Activated naive CD8-positive, alpha-beta T cell treated with anti-CD3 and anti-CD28 coated beads, Interleukin-2, amount 50 U/mL, for 24 hours (primary cell): ENCODE data around the gene CD82.

ENCODE experiments used
- ATAC-seq: fragments of 150-1000 bp; cut with Tn5 transposase; one replicate; pipeline ENCODE4 v1.10.0; 2021
- DNase-seq: peaks from one replicate; pipeline ENCODE4 v3.0.0; 2021
- H3K27ac Mint-ChIP-seq: one replicate; pipeline ENCODE4 v1.8.0; 2021; ENCODE audit warnings: mild to moderate bottlenecking, mixed read lengths
- H3K27me3 Mint-ChIP-seq: one replicate; pipeline ENCODE4 v1.8.0; 2021; ENCODE audit warnings: mixed read lengths
- H3K36me3 Mint-ChIP-seq: one replicate; pipeline ENCODE4 v1.8.0; 2021; ENCODE audit warnings: low read depth, mixed read lengths
- H3K4me1 Mint-ChIP-seq: one replicate; pipeline ENCODE4 v1.8.0; 2021; ENCODE audit warnings: mixed read lengths
- H3K4me3 Mint-ChIP-seq: one replicate; pipeline ENCODE4 v1.8.0; 2021; ENCODE audit warnings: mild to moderate bottlenecking, moderate library complexity, mixed read lengths
- H3K9me3 Mint-ChIP-seq: one replicate; pipeline ENCODE4 v1.8.0; 2021; ENCODE audit warnings: mixed read lengths

CD82 gene

GRCh38 chr11:44591557-44591956, 26.1 kb downstream of the CD82 start:
- no peaks in the 10 kb centered on the region for H3K9me3 Mint-ChIP-seq
- H3K4me1 Mint-ChIP-seq = peaks cover 68% of the 10 kb centered on the region
- no peak overlapping the region for H3K4me3 Mint-ChIP-seq
- H3K27ac Mint-ChIP-seq = peak overlapping the region; percentile 59
- ATAC-seq (no peak), DNase-seq (no peak)
- H3K27me3 Mint-ChIP-seq = no peaks in the 10 kb centered on the region
- H3K36me3 Mint-ChIP-seq = peaks cover 70% of the 10 kb centered on the region

DNA sequence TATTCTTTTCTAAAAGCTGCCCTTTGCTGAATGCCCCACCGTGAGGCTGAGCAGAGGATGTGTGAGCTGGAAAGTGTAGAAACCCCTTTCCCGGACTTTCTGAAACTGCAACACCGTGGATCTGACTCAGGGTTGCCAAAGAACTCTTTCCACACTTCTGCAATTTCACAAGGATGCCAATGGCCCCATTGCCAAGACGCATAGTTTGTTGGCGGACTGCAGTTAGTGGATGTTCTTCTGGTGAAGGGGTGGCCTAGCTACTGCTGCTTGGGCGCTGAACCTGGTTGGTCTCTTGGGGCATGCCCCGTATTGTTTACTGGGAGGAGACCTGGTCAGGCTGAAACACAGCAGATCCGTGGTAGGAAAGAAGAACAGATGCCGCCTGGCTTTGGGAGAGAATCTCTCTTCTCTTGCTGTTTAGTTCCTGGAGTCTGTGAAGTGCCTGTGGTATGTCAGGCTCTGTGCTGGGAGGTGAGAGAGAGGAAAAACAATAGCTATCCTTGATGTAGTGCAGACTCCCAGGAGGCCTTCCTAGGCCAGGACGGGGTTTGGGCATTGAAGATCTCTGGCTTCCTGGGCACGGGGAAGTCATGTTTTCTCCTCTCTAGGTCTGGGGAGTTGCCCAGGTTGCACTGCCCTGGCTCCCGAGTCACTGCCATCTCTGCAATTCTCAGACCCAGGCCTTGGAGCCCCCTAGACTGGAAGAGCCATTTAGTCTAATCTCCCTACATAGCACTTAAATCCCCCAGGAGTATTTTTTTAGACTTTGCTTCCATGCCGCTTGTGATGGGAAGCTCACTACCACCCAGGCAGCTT, 26.9 kb downstream of the CD82 start:
- no peak for ATAC-seq
- Mint-ChIP-seq H3K27me3 (no peaks in the 10 kb centered on the region), H3K36me3 (peaks cover 67% of the 10 kb centered on the region), H3K27ac (peak overlapping the region; percentile 74), H3K9me3 (no peaks in the 10 kb centered on the region), H3K4me1 (peaks cover 72% of the 10 kb centered on the region), H3K4me3 (no peak overlapping the region)
- DNase-seq = no peak

DNA sequence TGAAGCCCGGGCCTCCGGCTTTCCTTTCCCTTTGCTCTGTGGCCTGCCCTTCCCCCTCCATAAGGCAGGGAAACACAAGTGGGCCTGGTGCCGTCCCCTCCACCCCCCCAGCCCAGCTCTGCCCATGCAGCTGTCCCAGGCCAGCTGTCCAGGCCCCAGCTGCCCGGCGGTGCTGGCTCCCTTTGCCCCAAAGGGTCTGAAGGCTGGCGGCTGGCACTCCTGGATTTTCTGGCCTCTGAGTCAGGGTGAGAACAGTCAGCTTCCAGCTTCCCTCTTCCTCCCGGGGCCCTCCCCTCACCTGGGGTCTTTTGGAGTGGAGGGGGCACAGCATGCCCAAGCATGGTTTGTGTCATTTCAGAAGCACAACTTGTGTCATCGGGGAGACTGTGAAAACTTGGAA, 27.8 kb downstream of the CD82 start:
- Mint-ChIP-seq H3K4me1 (peaks cover 79% of the 10 kb centered on the region), H3K27ac (peak overlapping the region; percentile 61)

GRCh38 chr11:44595006-44595405, 29.5 kb downstream of the CD82 start:
- H3K27ac Mint-ChIP-seq = peak overlapping the region; percentile 88
- no peaks in the 10 kb centered on the region for H3K27me3 Mint-ChIP-seq
- H3K36me3 Mint-ChIP-seq = peaks cover 59% of the 10 kb centered on the region
- peaks cover 90% of the 10 kb centered on the region for H3K4me1 Mint-ChIP-seq
- ATAC-seq (no peak), DNase-seq (no peak)
- H3K9me3 Mint-ChIP-seq = no peaks in the 10 kb centered on the region
- peak overlapping the region; percentile 32 for H3K4me3 Mint-ChIP-seq

More for the DNA sequence above, 27.8 kb downstream of the CD82 start:
- Mint-ChIP-seq H3K36me3 (peaks cover 65% of the 10 kb centered on the region), H3K4me3 (no peak overlapping the region), H3K9me3 (no peaks in the 10 kb centered on the region), H3K27me3 (no peaks in the 10 kb centered on the region)
- ATAC-seq (no peak), DNase-seq (no peak)

DNA sequence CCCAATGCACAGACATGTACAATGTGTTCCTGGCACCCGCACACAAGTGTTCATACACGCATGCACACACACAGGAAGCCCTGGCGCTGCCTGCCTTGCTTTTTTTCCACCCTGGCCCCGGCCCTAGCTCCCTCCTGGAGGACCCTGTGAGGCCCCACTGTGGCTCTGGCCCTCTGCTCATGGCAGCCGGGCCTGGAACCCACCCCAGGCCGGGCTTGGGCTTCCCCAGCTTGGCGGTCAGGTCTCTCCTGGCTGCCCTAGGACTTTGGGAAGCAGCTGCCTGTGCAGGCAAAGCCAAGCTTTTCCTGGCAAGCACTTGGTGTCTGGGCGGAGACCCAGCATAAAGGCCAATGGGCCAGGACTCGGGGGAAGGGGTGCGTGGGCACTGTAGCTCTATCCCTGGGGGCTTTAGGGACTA, 30.5 kb downstream of the CD82 start:
- Mint-ChIP-seq H3K4me1 (peaks cover 95% of the 10 kb centered on the region), H3K9me3 (no peaks in the 10 kb centered on the region), H3K36me3 (peaks cover 61% of the 10 kb centered on the region), H3K27me3 (no peaks in the 10 kb centered on the region), H3K4me3 (peak overlapping the region; percentile 58), H3K27ac (peak overlapping the region; percentile 88)
- ATAC-seq (no peak), DNase-seq (no peak)

- DNase-seq = peak; percentile 74
- peak; percentile 67 for ATAC-seq
- peaks cover 59% of the 10 kb centered on the region for H3K36me3 Mint-ChIP-seq
- H3K4me3 Mint-ChIP-seq = peak overlapping the region; percentile 58
- H3K4me1 Mint-ChIP-seq = peaks cover 95% of the 10 kb centered on the region
- no peaks in the 10 kb centered on the region for H3K27me3 Mint-ChIP-seq
- H3K27ac Mint-ChIP-seq = peak overlapping the region; percentile 88
- H3K9me3 Mint-ChIP-seq = no peaks in the 10 kb centered on the region
Measured at GRCh38 chr11:44596525-44597276, 31.2 kb downstream of the CD82 start.

DNA sequence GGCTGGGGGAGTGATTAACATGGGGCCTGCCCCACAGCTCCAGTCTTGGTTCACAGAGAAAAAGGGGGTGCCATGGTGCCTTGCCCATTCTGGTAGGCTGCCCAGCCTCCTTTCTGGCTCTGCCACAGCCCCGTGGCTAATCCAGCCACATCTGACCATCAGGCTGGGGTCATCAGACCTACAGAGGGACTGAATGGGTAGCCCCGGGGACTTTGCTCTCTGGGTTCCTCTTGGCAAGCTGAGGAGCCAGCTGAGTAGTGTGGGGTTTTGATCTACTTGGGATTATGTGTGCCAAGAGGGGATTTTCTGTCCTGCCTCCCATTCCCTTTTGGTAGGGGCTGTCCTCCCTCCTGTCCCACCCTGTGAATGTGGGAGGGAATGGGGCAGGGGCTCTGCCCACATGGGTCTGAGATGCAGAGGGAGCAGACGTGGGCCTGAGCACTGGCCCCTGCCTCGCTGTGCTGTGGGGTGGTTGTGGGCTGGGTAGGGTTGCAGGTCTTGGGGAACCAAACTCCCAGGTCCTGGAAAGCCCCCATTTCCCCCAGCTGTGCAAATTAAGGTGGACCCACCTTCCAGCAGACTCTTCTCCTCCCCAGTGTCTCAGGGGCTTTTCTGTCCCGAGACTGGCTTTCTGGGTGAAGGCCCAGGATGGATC, 32.0 kb downstream of the CD82 start:
- H3K9me3 Mint-ChIP-seq = no peaks in the 10 kb centered on the region
- H3K36me3 Mint-ChIP-seq = peaks cover 61% of the 10 kb centered on the region
- peak overlapping the region; percentile 88 for H3K27ac Mint-ChIP-seq
- ATAC-seq (no peak), DNase-seq (no peak)
- H3K4me1 Mint-ChIP-seq = peaks cover 96% of the 10 kb centered on the region
- no peaks in the 10 kb centered on the region for H3K27me3 Mint-ChIP-seq
- H3K4me3 Mint-ChIP-seq = peak overlapping the region; percentile 58

- ATAC-seq (no peak), DNase-seq (no peak)
- peaks cover 62% of the 10 kb centered on the region for H3K36me3 Mint-ChIP-seq
- H3K4me3 Mint-ChIP-seq = no peak overlapping the region
- H3K27me3 Mint-ChIP-seq = no peaks in the 10 kb centered on the region
- H3K27ac Mint-ChIP-seq = peak overlapping the region; percentile 82
- H3K4me1 Mint-ChIP-seq = peaks cover 99% of the 10 kb centered on the region
- H3K9me3 Mint-ChIP-seq = no peaks in the 10 kb centered on the region
Measured at GRCh38 chr11:44598831-44599230, 33.4 kb downstream of the CD82 start.

- H3K27ac Mint-ChIP-seq = peak overlapping the region; percentile 88
- ATAC-seq (no peak), DNase-seq (no peak)
- no peak overlapping the region for H3K4me3 Mint-ChIP-seq
- peaks cover 64% of the 10 kb centered on the region for H3K36me3 Mint-ChIP-seq
- H3K27me3 Mint-ChIP-seq = no peaks in the 10 kb centered on the region
- H3K4me1 Mint-ChIP-seq = peaks cover 97% of the 10 kb centered on the region
- H3K9me3 Mint-ChIP-seq = no peaks in the 10 kb centered on the region
Measured at GRCh38 chr11:44600261-44600660, 34.8 kb downstream of the CD82 start.

- ATAC-seq = peak; percentile 17
- peak overlapping the region; percentile 58 for H3K4me3 Mint-ChIP-seq
- peak overlapping the region; percentile 88 for H3K27ac Mint-ChIP-seq
- H3K36me3 Mint-ChIP-seq = peaks cover 68% of the 10 kb centered on the region
- DNase-seq = peak; percentile 33
- no peaks in the 10 kb centered on the region for H3K27me3 Mint-ChIP-seq
- H3K4me1 Mint-ChIP-seq = peaks cover 97% of the 10 kb centered on the region
- no peaks in the 10 kb centered on the region for H3K9me3 Mint-ChIP-seq
Measured at GRCh38 chr11:44600839-44601383, 35.4 kb downstream of the CD82 start.

GRCh38 chr11:44601471-44602370, 36.3 kb downstream of the CD82 start:
- Mint-ChIP-seq H3K27me3 (no peaks in the 10 kb centered on the region), H3K4me1 (peaks cover 97% of the 10 kb centered on the region), H3K4me3 (peak overlapping the region; percentile 58), H3K9me3 (no peaks in the 10 kb centered on the region), H3K27ac (peak overlapping the region; percentile 88), H3K36me3 (peaks cover 76% of the 10 kb centered on the region)
- DNase-seq (peak; percentile 53), ATAC-seq (peak; percentile 53)

DNA sequence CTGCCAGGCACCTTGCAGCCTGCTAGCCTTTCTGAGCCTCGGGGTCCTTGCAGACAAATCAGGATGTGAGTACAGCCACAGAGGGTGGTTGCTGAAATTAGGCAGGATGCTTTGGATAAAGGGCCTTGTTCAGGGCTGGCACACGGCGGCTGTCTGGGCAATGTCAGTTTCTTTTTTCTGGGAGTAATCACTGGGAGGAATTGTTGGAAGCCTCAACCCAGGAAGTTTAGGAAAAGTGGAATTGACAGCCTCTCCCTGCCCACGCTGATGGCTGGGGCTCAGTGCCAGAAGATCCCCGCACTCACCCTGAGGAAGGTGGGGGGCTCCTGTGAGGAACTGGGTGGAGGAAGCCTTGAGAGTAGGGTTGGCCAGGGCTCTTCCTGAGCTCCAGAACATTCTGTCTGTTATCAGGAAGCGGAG, 37.4 kb downstream of the CD82 start:
- peaks cover 97% of the 10 kb centered on the region for H3K4me1 Mint-ChIP-seq
- DNase-seq (no peak), ATAC-seq (no peak)
- no peaks in the 10 kb centered on the region for H3K9me3 Mint-ChIP-seq
- H3K36me3 Mint-ChIP-seq = peaks cover 81% of the 10 kb centered on the region
- no peaks in the 10 kb centered on the region for H3K27me3 Mint-ChIP-seq
- H3K4me3 Mint-ChIP-seq = no peak overlapping the region
- H3K27ac Mint-ChIP-seq = peak overlapping the region; percentile 88

DNA sequence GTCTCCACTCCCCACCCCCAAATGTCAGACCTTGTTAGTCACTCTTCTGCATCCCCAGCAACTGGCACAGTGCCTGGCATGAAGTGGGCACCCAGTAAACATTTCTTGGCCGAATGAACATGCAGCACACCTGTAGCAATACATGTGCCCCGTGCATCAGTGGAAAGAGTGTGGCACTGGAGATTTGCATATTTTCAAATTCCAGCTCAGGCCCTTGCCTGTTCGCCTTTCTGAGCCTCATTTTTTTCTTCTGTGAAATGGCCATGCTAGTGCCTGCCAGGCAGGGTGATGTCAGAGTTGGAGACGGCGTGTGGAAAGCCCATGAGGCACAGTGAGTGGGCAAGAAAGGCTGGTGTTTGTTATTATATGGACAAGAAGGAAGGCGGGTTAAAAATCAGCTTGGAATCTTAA, 38.7 kb downstream of the CD82 start:
- Mint-ChIP-seq H3K4me1 (peaks cover 98% of the 10 kb centered on the region), H3K27ac (peak overlapping the region; percentile 88), H3K27me3 (no peaks in the 10 kb centered on the region), H3K9me3 (no peaks in the 10 kb centered on the region), H3K4me3 (peak overlapping the region; percentile 19), H3K36me3 (peaks cover 86% of the 10 kb centered on the region)
- ATAC-seq (no peak), DNase-seq (no peak)
